DMS 273 (cell line): ENCODE measurements around the gene FCER2.
"Not testable (repeated sequence)": the region's sequence is repeated elsewhere in the genome, so short reads cannot be mapped to it uniquely, and the experiment has no call there.

Experiments
- DNase-seq: peaks from one replicate; lab custom pipeline; 2025; ENCODE audit not compliant: unreplicated experiment; lab: John Stamatoyannopoulos, UW

Gene FCER2

DNA sequence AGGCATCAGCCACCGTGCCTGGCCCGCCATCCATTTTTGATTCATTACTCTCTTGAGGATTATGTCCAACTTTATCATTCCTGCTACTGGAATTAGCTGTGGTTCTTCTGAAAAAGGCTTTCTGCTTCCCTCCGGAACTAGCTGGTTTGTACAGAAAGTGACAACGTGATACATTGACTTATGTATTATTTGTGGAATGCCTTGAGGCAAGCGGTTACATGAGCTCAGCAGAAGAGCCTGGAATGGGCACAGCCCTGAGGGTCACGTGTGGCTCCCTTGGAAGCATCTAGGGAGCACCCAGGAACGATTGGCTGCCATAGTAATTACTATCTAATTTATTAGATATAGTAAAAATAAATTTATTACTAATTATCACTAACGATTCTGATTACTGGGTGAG is 47.5 kb downstream of the FCER2 start:
- no peak for DNase-seq

DNA sequence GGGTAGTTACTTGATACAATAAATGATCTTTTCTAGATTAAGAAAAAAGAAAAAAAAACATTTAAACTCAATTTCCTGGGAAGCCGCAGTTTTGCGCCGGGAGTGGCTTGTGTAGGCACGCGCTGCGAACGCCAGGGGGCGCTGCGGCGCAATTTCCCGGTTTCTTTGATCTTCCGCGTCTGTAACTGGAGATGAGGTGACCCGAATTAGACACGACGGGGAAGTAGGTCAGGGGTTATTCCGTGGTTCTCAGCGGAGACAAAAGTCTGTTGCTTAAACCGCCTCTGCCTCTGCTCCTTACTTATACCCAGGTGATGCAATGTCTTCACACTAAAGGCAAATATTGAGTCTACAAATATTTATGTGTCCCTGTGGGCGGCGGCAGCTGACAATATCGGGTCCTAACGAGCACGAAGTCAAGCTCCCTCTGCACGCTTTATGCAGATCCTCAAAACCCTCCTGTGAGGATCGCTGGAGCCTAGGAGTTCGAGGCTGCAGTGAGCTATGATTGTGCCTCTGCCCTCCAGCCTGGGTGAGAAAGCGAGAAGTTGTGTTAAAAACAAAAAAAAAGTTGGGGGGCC is 49.8 kb downstream of the FCER2 start:
- DNase-seq = peak; percentile 92

DNA sequence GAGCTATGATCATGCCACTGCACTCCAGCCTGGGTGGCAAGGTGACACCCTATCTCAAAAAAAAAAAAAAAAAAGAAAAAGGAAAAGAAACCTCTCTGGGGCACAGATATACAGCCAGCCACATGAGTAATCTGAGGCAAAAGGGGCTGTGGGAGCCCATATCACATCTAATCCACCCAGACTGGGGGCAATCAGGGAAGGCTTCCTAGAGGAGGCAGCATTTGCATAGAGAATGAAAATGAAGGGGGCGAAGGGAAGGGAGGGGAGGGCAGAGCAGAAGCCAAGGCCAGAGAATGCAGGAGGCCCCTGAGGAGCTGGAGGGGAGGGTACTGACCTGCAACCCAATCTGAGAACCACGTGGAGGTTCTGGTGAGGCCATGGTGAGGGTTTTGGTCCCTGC is 51.8 kb downstream of the FCER2 start:
- DNase-seq = no peak

DNA sequence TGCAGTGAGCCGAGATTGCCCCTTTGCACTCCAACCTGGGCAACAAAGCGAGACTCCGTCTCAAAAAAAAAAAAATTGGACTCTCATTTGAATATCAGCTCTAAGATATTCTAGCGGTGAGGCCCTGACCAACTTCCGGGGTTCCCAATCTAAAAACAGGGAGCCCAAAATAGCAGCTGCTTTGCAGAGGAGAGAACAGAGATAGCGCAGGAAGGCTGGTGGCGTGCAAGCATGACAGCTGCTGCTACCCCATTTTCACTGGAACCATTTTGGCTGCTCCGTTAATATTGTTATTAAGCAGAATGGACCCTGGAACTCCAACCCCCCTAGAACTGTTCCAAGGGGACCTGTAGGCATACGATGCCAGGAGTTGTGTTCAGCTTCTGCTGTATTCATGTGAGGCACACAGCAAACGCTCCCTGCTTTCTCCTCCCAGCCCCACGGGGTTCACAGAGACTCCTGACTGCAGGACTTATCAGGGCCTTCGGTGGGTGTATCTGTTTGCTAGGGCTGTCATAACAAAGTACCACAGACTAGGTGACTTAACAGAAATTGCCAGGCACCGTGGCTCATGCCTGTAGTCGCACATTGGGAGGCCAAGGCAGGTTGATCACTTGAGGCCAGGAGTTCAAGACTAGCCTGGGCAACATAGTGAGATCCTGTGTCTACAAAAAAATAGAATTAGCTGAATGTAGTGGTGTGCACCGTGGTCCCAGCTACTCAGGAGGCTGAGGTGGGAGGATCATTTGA is 53.5 kb downstream of the FCER2 start:
- no peak for DNase-seq

DNA sequence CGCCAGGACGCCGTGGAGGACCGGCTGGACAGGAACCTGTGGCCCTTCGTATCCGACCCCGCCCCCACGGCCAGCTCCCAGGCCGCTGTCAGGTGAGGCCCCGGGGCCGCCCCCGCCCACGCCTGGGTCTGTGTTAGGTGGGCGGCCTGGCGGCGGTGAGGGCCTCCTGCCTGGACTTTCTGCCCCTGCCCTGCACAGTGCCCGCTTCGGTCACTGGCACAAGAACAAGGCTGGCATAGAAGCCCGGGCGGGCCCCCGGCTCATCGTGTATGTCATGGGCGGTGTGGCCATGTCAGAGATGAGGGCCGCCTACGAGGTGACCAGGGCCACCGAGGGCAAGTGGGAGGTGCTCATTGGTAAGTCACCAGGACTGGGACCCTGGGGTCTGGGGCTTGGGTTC is 54.8 kb downstream of the FCER2 start:
- DNase-seq = no peak

DNA sequence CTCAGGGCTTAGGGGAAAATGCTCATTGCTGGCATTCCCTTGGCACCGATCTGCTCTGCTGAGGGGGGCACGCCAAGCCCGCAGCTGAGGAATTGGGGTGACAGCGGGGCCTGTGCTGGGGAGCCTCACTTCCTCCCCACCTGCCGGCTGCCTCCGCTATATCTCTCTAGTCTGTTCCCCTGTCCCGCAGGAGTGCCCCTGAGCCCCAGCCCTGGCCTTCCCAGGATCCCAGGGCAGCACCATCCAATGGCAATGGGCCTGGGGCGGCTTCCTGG is 55.6 kb downstream of the FCER2 start:
- no peak for DNase-seq

DNA sequence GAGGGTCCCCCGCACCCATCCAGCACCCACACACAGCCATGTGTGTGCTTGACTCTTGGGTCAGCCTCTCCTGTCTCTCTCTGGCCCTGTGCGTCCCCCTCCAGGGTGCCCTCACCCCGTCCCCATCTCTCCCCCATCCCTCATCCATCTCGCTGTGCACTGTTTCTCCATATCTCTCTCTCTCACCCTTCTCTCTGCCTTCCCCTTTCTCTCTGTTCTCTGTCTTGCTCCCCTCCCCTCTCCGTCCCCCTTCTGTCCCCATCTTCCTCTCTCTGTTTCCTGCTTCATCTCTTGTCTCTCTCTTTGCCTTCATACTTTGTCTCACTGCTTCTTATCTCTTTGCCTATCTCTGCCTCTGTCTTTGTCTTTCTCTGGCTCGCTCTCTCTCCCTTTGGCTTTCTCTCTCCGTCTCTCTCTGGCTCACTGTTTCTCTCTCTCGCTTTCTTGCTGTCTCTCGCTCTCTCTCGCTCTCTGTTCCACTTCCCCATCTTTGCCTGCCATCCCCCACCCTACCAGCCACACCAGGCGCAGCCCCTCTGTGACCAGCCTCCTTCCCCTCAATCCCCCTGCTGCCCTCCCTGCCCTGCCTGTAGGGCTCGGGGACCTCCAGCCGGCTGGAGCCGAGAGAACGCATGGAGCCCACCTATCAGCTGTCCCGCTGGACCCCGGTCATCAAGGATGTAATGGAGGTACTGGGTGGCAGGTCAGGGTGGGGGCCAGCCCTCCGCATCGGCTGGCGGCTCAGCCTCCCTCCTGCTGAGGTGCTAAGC is 56.1 kb downstream of the FCER2 start:
- no peak for DNase-seq

DNA sequence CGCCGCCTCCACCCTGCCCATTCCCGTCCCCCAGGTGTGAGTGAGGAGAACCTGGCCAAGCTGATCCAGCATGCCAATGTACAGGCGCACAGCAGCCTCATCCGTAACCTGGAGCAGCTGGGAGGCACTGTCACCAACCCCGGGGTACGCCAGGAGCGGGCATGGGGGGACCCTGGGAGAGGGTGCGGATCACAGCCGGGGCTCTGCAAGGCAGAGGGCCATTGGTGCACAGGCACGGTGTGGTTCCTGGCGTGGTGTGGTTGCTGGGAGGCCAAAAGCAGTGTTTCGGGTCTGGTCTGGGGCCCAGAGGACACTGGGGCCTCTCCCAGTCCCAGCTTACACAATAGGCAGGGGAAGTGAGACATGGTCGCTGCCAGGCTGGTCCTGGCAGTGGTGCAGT is 56.8 kb downstream of the FCER2 start:
- no peak for DNase-seq

DNA sequence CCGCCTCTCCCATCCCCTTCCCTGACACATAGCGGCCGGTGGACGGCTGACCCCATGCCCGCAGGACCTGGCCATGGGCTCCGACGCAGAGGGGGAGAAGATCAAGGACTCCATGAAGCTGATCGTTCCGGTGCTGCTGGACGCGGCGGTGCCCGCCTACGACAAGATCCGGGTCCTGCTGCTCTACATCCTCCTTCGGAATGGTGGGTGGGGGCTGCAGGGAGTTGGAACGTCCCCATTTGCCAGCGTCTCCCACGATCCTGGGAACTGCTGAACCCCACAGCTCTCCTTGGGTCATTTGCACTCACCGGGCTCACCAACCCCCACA is 57.4 kb downstream of the FCER2 start:
- no peak for DNase-seq

DNA sequence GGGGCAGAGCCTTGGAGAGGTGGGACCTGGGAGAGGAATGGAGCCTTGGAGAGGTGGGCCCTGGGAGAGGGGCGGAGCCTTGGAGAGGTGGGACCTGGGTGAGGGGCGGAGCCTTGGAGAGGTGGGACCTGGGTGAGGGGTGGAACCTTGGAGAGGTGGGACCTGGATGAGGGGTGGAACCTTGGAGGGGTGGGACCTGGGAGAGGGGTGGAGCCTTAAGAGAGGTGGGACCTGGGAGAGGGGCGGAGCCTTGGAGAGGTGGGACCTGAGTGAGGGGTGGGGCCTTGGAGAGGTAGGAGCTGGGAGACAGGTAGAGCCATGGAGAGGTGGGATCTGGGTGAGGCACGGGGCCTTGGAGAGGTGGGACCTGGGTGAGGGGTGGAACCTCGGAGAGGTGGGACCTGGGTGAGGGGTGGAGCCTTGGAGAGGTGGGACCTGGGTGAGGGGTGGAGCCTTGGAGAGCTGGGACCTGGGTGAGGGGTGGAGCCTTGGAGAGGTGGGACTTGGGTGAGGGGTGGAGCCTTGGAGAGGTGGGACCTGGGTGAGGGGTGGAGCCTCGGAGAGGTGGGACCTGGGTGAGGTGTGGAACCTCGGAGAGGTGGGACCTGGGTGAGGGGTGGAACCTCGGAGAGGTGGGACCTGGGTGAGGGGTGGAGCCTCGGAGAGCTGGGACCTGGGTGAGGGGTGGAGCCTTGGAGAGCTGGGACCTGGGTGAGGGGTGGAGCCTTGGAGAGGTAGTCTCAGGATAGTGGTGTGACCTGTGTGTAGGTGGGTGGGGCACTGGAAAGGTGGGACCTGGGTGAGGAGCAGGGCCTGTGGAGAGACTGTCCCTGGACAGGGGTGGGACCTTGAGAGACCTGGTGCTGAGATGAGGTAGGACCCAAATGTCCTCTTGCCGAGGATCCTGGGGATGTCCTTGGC is 58.0 kb downstream of the FCER2 start:
- DNase-seq = not testable (repeated sequence)

DNA sequence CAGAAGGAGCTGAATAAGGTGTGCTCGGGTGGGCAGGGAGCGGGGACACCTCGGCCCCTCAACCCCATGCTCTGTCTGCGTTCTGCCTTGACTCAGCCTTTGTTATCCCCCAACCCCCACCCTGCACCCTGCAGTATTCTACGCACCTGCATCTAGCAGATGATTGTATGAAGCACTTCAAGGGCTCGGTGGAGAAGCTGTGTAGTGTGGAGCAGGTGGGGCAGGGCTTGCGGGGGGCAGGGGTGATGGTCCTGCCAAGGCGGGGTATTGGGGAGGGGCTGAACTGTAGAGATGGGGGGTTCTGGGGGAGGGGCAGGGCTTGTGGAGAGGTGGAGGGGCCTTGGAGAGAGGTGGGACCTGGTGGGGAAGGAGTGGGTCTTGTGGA is 58.9 kb downstream of the FCER2 start:
- no peak for DNase-seq

DNA sequence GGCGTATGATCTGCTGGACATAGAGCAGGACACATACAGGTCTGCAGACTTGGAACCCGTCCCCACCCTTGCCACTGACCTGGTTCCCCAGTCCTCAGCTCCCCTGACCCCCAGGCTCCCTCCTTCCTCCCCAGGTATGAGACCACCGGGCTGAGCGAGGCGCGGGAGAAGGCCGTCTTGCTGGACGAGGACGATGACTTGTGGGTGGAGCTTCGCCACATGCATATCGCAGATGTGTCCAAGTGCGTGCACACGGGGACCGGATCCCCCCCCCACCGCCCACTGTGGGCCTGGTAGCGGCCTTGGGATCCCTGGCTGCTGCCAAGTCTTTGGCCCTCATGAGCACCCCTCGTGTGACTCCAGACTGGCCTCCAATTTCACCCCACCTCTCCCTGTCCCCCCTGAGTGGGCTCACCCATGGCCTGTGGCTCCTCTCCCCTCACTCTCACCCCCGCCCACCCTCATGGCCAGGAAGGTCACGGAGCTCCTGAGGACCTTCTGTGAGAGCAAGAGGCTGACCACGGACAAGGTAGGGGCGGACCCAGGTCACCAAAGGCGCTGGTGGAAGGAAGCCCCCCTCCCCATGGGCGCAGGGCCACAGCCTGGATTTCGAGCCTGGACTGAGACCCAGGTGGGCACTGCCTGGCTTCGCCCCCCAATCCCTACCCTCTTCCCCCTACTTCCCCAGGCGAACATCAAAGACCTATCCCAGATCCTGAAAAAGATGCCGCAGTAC is 59.5 kb downstream of the FCER2 start:
- DNase-seq = no peak

DNA sequence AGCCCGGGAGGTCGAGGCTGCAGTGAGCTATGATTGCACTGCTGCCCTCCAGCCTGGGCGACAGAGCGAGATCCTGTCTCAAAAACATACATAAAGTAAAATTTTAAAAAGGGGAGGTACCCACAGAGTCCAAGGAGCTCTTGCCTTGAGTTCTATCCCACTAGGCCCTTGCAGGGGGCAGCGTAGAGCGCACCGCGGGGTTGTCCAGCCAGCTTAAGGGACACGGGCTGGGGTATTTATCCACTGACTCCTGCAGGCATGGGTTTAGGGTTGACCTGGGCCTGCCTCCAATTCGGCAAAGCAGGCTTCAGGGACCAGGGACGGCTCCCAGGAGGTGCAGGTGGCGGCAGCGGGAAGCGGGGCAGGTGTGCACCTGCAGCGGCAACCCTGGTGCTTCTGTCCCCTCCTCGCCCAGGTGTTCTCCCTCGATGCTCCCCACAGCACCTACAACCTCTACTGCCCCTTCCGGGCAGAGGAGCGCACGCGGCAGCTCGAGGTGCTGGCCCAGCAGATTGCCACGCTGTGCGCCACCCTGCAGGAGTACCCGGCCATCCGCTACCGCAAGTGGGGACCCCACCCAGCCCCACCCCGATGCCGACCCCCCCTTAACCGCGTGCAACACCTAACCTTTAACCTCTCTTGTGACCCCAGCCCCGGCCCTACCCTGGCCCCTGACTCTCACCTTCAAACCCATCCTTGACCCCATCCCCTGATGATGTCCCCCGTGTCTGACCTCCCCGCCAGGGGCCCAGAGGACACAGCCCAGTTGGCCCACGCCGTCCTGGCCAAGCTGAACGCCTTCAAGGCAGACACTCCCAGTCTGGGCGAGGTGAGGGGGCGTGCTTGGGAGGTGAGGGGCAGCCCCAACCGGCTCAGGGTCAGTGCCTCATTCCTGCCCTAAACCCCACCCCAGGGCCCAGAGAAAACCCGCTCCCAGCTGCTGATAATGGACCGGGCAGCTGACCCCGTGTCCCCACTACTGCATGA is 60.3 kb downstream of the FCER2 start:
- peak; percentile 36 for DNase-seq

DNA sequence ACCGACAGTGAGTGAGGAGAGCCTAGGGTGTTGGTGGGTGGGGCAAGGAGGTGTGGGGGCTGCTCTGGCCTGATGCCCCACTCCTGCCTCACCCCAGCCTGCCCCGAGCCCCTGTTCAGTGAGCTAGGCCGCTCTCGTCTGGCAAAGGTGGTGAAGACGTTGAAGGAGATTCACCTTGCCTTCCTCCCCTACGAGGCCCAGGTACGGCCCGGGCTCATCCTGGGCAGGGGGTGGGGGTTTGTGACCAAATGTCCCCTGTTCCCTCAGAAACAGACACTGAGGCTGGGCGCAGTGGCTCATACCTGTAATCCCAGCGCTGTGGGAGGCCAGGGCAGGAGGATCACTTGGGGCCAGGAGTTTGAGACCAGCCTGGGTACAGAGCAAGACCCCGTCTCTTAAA is 61.1 kb downstream of the FCER2 start:
- DNase-seq = no peak

DNA sequence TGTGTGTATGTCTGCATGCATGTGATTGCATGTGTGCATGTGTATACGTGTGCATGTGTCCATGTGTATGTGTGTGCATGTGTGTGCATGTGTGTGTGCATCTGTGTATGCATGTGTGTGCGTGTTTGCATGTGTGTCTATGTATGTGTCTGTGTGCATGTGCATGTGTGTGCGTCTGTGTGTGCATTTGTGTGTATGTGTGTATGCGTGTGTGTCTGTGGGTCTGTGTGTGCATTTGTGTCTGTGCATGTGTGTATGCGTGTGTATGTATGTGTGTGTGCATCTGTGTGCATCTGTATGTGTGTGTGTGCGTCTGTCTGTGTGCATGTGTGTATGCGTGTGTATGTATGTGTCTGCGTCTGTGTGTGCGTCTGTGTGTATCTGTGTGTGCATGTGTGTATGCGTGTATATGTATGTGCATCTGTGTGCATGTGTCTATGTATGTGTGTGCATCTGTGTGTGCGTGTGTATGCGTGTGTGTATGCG is 62.0 kb downstream of the FCER2 start:
- no peak for DNase-seq

DNA sequence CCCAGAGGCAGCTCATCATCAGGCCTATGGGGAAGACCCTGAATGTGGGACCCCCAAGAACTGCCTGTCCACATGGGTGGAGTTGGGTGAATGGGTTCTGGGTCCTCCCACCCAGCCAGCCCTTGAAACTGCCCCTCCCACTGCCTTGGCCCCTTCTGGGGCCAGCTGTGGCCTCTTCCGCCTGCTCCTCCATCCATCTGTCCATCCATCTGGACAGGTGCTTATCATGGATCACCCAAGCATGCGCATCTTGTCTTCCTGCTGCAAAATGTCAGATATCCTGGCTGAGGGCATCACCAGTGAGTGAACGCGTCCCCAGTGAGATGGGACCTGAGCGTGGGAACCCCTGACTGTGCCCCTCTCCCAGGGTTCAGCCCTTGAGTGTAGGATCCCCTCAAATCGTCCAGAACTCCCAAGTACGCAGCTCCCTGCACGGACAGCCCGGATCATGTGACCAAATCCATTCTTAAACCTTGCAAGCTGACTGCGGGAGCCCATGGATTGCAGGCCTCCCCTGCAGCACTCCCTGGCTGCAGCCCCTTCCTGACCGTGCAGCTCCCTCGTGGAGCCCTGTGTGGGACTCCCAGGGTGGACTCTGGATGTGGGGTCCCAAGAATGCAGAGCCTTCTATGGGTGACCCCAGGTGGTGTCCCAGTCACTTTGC is 63.0 kb downstream of the FCER2 start:
- DNase-seq = peak; percentile 92
